Panc1 (cell line): ENCODE data around the gene PACSIN1. TPM values are rescaled to one million over a fixed set of nuclear protein-coding genes. Genes with fewer than 3 reads are reported as not detected.

Experiments
- ATAC-seq: fragments of 200-7000 bp; cut with Tn5 transposase; 2 replicates; pipeline ENCODE4 v1.9.1; 2020; ENCODE audit warnings: mild to moderate bottlenecking, moderate library complexity
- BruUV-seq: library from RNA; stranded (reverse); fragments of 400-500 nt; replicated peaks from 2 replicates; lab custom pipeline; 2021; lab: Mats Ljungman, UMichigan
- CTCF ChIA-PET: fragments of 300-600 bp; sonication (Branson Sonifier 250); formaldehyde crosslinking; loops from one replicate; lab custom pipeline; 2022; ENCODE audit warnings: antibody characterized with exemption; lab: Charles Lee
- POLR2A ChIA-PET: fragments of 300-600 bp; sonication (Branson Sonifier 250); formaldehyde crosslinking; loops from one replicate; lab custom pipeline; 2022; ENCODE audit warnings: antibody characterized with exemption; lab: Charles Lee
- DNase-seq: peaks from one replicate; pipeline ENCODE4 v3.0.0-alpha.2; 2010; ENCODE audit warnings: low read depth, low spot score
- H3K27ac ChIP-seq: 2 replicates; pipeline ENCODE4 v1.5.1; 2011; ENCODE audit warnings: mild to moderate bottlenecking, low read length, inconsistent platforms
- H3K27me3 ChIP-seq: fragments of 200-500 bp; sonication (Bioruptor generic); 2 replicates; pipeline ENCODE4 v1.6.0; 2014; ENCODE audit warnings: low read length, inconsistent platforms; ENCODE audit not compliant: control insufficient read depth, insufficient read depth
- H3K36me3 ChIP-seq: fragments of 200-500 bp; sonication (Bioruptor generic); 2 replicates; pipeline ENCODE4 v1.5.1; 2014; ENCODE audit warnings: inconsistent platforms, mild to moderate bottlenecking, low read length, moderate library complexity; ENCODE audit not compliant: control insufficient read depth, insufficient read depth
- H3K4me1 ChIP-seq: 2 replicates; pipeline ENCODE4 v1.5.1; 2011; ENCODE audit warnings: inconsistent platforms, mild to moderate bottlenecking, low read length, moderate library complexity; ENCODE audit not compliant: control insufficient read depth, insufficient read depth
- H3K4me3 ChIP-seq, 2 experiments: 2 replicates each; pipeline ENCODE4 v1.5.1; 2011 to 2012; ENCODE audit warnings: low read depth in 2 of 2, low read length in 2 of 2, mild to moderate bottlenecking in 2 of 2, inconsistent platforms in 1 of 2, moderate library complexity in 1 of 2
- H3K9me3 ChIP-seq: fragments of 200-500 bp; sonication (Bioruptor generic); 2 replicates; pipeline ENCODE4 v1.5.1; 2014; ENCODE audit warnings: low read depth, mild to moderate bottlenecking, inconsistent platforms, low read length, moderate library complexity; ENCODE audit not compliant: control insufficient read depth, insufficient read depth
- CTCF ChIP-seq: fragments of 450-650 bp; IDR thresholded peaks from 2 replicates; pipeline ENCODE4 v1.5.1; 2017; ENCODE audit warnings: mild to moderate bottlenecking
- POLR2AphosphoS5 ChIP-seq: IDR thresholded peaks from 2 replicates; pipeline ENCODE4 v1.6.1; 2012; ENCODE audit warnings: mild to moderate bottlenecking, low read depth, low read length, moderate library complexity
- REST ChIP-seq, 2 experiments: IDR thresholded peaks; 2 replicates each; pipeline ENCODE4 v1.6.1; 2011 to 2012; ENCODE audit warnings: low read depth in 2 of 2, control low read depth in 1 of 2, low read length in 1 of 2, mild to moderate bottlenecking in 1 of 2, moderate library complexity in 1 of 2; ENCODE audit not compliant: insufficient read depth in 1 of 2
- SIN3A ChIP-seq: IDR thresholded peaks from 2 replicates; pipeline ENCODE4 v1.6.1; 2012; ENCODE audit warnings: low read depth, mild to moderate bottlenecking, low read length, moderate library complexity, borderline replicate concordance; ENCODE audit not compliant: insufficient read depth
- TCF7L2 ChIP-seq: IDR thresholded peaks from 2 replicates; pipeline ENCODE4 v1.6.1; 2011; ENCODE audit warnings: mild to moderate bottlenecking, low read depth, low read length, inconsistent platforms
- in situ Hi-C: cut with HindIII; loops from 2 replicates; pipeline ENCODE4 v1.10.0; 2016; ENCODE audit warnings: low sequenced_read_pairs, low pct_unique_long_range_greater_than_20kb
- intact Hi-C: fragments of 100-400 bp; cut with micrococcal nuclease; formaldehyde crosslinking; loops from one replicate; pipeline ENCODE4 v1.10.0; 2022; ENCODE audit not compliant: unreplicated experiment
- total RNA-seq: library from RNA; stranded (reverse); gene quantifications from one replicate; pipeline ENCODE4 v1.2.1, GENCODE V29; 2021; ENCODE audit not compliant: unreplicated experiment

PACSIN1 gene
- total RNA-seq, 1 experiment from 2014 or later: 0.18 TPM

- ChIA-PET CTCF (no interaction called here), POLR2A (no interaction called here)
- intact Hi-C loops (no loop called here), in situ Hi-C loops (no loop called here)
- Histone ChIP-seq H3K9me3 (no peaks in the 10 kb centered on the region), H3K4me1 (no peaks in the 10 kb centered on the region), H3K36me3 (no peaks in the 10 kb centered on the region), H3K27me3 (no peaks in the 10 kb centered on the region), H3K4me3 (no peak overlapping the region), H3K27ac (no peak overlapping the region)
- ATAC-seq: no peak
- DNase-seq: no peak
- TF ChIP-seq CTCF (no peak), SIN3A (no peak), POLR2AphosphoS5 (no peak), TCF7L2 (no peak), REST (IDR thresholded peaks at IDR 0.05; ENCODE audit: insufficient read depth in 1 of 2, low read depth in 2 of 2, low read length in 1 of 2) (no peak)
- BruUV-seq: no TSS peak
Observed at GRCh38 chr6:34455831-34456230, 10.0 kb upstream of the PACSIN1 start.

- TF ChIP-seq SIN3A: no peak
- no peak for TF ChIP-seq CTCF
- TF ChIP-seq POLR2AphosphoS5: no peak
- no peak for TF ChIP-seq REST (IDR thresholded peaks at IDR 0.05; ENCODE audit: insufficient read depth in 1 of 2, low read depth in 2 of 2, low read length in 1 of 2)
- no peak for TF ChIP-seq TCF7L2
- no peak overlapping the region for H3K27ac ChIP-seq
- in situ Hi-C loops: no loop called here
- BruUV-seq: no TSS peak
- intact Hi-C loops: no loop called here
- no peaks in the 10 kb centered on the region for H3K9me3 ChIP-seq
- no peaks in the 10 kb centered on the region for H3K4me1 ChIP-seq
- no peaks in the 10 kb centered on the region for H3K27me3 ChIP-seq
- no peaks in the 10 kb centered on the region for H3K36me3 ChIP-seq
- no peak for DNase-seq
- H3K4me3 ChIP-seq: no peak overlapping the region
- ChIA-PET POLR2A (no interaction called here), CTCF (no interaction called here)
- ATAC-seq: no peak
Observed at GRCh38 chr6:34457382-34457741, 8.5 kb upstream of the PACSIN1 start.
